GM21360 (cell line): ENCODE measurements around the gene SLC25A43.
"Not testable (repeated sequence)": the region's sequence is repeated elsewhere in the genome, so short reads cannot be mapped to it uniquely, and the experiment has no call there.

ENCODE experiments used
- ATAC-seq: cut with Tn5 transposase; IDR thresholded peaks from one replicate; pipeline ENCODE4 v1.9.1; 2021; ENCODE audit warnings: mild to moderate bottlenecking, moderate library complexity; ENCODE audit not compliant: unreplicated experiment

SLC25A43 gene

DNA sequence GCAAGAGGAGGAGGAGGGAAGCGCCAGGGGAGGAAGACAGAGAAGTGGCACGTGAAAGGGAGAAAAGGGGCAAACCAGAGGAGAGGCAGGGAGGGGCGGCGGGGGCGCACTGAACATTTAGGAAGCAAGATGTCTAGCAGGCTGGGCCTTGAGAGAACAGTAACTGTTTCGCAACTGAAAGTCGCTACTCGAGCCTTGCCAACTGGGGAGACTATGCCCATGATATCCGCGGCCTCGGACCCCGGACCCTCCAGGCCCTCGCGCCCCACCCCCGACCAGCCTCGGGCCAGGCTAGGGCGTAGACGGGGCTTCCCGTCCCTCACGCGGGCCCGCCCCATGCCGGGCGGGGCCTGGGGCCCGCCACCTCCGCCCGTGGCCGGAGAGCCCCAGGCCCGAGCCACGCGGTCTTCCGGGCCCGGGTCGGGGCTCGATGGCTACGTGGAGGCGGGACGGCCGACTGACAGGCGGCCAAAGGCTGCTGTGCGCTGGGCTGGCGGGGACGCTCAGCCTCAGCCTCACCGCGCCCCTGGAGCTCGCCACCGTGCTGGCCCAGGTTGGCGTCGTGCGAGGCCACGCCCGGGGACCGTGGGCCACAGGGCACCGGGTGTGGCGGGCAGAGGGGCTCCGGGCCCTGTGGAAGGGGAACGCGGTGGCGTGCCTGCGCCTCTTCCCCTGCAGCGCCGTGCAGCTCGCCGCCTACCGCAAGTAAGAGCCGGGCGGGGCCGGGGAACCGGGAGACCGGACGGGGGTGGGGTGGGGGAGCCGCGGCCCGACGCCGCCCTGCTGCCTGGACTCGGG is at the start of gene SLC25A43:
Gene SLC25A43, plus strand, starts transcription at position 363 of the 798 bp plus-strand sequence. Its CDS starts 68 bp downstream, at position 431.
- peak; percentile 81 for ATAC-seq

DNA sequence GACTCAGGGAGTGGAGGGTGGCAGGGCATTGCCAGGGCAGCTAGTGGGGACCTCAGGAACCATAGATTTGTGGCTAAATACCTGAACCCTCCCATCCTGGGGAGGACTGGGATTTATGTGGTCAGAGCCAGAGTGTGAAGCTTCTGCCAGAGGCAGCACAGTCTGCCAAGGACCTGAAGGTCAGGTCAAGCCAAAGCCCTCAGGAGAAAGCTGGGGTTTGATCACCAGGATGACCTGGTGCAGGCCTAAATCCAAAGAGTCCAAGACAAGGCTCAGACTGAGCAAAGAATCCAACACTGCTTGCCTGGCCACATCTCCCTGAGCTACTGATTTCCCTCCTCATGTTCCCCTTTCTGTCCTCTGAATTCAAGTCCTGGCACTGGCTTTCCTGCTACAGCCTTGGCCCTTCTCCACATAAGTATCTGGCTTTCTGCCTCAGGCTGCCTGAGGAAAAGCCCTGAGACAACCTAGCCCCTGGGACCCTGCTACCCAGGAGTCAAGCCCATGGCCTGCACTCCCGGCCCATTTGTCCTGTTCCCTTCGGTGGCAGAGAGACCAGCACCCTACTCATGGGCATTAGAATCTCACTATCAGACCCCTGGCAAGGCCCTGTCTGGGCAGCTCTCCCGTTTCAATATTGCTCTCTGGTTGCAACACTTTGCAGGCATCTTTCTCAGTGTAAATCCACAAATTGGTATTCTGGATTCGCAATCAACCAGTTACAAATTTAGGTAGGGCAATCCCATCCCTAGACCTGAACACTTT is 39.3 kb upstream of the SLC25A43 start:
- no peak for ATAC-seq

DNA sequence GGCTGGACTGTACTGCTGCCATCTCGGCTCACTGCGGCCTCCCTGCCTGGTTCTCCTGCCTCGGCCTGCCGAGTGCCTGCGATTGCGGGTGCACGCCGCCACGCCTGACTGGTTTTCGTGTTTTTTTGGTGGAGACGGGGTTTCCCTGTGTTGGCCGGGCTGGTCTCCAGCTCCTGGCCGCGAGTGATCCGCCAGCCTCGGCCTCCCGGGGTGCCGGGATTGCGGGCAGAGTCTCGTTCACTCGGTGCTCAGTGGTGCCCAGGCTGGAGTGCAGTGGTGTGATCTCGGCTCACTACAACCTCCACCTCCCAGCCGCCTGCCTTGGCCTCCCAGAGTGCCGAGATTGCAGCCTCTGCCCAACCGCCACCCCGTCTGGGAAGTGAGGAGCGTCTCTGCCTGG is 37.7 kb upstream of the SLC25A43 start:
- not testable (repeated sequence) for ATAC-seq

DNA sequence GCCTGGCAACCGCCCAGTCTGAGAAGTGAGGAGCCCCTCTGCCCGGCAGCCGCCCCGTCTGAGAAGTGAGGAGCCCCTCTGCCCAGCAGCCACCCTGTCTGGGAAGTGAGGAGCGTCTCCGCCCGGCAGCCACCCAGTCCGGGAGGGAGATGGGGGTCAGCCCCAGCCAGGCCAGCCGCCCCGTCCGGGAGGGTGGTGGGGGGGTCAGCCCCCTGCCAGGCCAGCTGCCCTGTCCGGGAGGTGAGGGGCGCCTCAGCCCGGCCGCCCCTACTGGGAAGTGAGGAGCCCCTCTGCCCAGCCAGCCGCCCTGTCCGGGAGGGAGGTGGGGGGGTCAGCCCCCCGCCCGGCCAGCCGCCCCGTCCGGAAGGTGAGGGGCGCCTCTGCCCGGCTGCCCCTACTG is 37.1 kb upstream of the SLC25A43 start:
- ATAC-seq = not testable (repeated sequence)

DNA sequence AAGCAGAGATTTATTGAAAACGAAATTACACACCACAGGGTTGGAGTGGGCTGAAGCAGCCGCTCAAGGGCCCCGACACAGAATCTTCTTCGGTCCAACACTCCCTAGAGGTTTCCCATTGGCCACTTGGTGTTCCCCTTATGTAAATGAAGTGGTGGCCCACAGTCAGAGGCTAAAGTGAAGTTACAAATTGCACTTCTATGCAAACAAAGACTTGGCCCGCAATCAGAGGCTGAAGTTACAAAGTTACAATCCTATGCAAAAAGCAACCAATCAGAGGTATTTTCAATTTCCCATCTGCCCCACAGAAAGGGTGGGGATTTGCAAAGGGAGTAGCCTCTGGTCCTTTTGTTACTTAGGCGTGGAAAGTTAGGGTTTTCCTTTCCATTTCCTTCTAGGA is 35.7 kb upstream of the SLC25A43 start:
- ATAC-seq = no peak

DNA sequence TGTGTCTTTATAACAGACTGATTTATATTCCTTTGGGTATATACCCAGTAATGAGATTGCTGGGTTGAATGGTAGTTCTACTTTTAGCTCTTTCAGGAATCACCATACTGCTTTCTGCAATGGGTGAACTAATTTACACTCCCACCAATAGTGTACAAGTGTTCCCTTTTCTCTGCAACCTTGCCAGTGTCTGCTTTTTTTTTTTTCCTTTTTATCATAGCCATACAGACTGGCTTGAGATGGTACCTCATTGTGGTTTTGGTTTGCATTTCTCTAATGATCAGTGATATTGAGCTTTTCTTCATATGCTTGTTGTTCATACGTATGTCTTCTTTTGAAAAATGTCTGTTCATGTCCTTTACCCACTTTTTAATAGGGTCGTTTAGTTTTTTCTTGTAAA is 27.3 kb upstream of the SLC25A43 start:
- ATAC-seq = not testable (repeated sequence)

DNA sequence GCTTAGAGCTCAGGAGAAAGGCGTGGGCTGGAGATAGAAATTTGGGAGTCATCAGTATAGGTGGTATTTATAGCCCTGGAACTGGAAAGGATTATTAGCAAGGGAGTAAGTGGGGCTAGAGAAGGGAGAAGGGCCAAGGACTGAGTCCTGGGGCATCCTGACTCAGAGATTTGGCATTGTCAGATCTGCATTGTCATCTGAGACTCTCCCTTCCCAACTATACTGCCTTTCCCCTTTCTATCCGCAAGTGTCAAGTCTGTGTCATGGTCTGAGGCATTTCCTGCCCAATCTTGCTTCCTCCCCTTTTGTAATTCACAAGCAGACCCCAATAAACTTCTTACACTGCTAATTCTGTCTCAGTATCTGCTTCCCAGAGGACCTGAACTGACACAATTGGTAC is 24.4 kb upstream of the SLC25A43 start:
- no peak for ATAC-seq

DNA sequence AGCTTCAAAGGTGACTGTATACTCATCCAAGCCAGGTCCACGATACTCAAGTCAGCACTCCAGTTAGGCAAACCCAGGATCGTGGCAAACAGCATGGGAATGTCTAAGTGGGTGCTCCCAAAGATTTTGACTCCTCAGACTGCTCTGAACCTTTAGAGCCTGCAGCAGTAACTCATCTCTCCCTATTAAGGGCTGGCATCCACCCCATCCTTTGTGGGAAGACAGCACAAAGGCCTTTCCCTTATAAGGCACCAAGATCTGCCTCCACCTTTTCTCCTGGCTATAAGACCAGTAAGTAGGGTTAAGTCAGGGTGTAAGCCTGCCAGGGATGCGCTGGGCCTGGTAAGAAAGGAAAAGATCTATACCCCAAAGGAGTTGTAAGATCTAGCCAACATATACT is 23.6 kb upstream of the SLC25A43 start:
- ATAC-seq = no peak

DNA sequence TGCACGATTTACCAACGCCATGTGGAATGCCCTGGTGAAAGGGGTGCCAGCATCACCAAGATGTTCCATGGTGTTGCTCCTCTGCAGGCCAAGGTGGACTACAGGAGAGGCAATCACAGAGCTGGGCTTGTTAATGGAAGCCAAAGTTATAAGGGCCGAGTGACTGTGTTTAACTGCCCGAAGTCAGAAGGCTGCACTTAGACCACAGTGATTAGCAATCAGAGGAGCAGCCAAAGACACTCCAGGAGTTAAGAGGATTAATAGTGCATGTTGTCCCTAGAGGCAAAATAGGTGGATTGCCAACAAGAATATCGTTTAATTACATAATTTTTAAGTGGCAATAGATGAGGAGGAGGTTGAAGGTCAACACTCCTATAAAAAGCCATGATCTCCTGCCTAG is 22.8 kb upstream of the SLC25A43 start:
- ATAC-seq = no peak

DNA sequence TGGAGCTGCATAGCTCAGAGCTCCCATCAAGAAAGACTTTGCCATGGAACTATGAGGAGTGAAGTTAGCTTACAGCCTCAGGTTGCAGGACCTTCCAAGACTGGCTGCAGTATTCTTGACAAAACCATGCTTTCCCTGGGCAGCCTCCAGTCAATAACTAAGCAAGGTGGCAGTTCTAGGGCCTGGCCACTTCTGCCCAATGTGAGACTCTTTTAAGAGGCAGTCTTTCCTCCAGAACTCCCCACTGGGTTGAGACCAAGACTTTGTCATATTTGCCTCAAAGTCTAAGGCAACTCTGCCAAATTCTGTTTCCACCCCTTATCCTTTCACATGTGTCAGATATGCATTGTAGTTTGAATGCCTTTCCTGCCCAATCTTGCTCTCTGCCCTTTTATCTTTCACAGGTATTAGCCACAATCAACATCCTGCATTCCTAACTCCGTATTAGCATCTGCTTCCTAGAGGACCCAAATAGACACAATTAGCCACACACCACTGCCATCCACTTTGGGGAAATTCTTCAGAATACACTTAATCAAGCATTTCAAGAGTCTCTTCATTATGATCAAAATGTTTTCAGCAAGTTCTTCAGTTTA is 17.7 kb upstream of the SLC25A43 start:
- no peak for ATAC-seq

DNA sequence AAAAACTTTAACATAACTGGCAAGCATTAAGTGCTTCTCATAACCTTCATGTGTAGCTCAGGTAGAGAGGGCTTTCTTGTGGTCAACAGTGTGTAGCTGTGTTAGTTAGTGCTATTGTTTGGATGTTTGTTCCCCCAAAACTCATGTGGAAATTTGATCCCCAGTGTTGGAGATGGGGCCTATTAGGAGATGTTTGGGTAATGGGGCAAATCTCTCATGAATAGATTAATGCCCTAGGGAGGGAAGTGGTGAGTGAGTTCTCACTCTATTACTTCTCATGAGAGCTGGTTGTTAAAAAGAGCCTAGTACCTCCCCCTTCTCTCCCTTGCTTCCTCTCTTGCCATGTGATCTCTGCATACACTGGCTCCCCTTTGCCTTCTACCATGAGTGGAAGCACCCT is 16.5 kb upstream of the SLC25A43 start:
- no peak for ATAC-seq

DNA sequence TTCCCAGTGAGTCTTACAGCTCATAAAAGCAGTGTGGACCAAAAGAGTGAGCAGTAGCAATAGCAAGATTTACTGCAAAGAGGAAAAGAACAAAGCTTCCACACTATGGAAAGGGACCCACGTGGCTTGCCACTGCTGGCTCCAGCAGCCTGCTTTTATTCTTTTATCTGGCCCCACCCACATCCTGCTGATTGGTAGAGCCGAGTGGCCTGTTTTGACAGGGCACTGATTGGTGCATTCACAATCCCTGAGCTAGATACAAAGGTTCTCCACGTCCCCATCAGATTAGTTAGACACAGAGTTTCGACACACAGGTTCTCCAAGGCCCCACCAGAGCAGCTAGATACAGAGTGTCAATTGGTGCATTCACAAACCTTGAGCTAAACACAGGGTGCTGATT is 12.5 kb upstream of the SLC25A43 start:
- not testable (repeated sequence) for ATAC-seq

DNA sequence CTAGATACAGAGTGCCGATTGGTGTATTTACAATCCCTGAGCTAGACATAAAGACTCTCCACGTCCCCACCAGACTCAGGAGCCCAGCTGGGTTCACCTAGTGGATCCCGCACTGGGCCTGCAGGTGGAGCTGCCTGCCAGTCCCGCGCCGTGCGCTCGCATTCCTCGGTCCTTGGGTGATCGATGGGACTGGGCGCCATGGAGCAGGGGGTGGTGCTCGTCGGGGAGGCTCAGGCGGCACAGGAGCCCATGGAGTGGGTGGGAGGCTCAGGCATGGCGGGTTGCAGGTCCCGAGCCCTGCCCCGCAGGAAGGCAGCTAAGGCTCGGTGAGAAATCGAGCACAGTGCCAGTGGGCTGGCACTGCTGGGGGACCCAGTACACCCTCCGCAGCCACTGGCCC is 11.7 kb upstream of the SLC25A43 start:
- not testable (repeated sequence) for ATAC-seq

DNA sequence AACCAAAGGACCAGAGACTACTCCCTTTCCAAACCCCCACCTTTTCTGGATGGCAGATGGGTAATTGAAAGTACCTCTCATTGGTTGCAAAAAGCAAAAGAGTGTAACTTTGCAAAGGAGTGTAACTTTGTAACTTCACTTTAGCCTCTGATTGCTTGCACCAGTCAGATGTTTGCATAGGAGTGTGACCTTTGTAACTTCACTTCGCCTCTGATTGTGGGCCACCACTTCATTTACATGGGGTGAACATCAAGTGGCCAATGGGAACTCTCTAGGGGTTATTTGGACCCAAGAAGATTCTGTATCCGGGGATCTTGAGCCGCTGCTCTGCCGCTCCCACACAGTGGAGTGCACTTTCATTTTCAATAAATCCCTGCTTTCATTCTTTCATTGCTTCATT is 9.9 kb upstream of the SLC25A43 start:
- no peak for ATAC-seq

DNA sequence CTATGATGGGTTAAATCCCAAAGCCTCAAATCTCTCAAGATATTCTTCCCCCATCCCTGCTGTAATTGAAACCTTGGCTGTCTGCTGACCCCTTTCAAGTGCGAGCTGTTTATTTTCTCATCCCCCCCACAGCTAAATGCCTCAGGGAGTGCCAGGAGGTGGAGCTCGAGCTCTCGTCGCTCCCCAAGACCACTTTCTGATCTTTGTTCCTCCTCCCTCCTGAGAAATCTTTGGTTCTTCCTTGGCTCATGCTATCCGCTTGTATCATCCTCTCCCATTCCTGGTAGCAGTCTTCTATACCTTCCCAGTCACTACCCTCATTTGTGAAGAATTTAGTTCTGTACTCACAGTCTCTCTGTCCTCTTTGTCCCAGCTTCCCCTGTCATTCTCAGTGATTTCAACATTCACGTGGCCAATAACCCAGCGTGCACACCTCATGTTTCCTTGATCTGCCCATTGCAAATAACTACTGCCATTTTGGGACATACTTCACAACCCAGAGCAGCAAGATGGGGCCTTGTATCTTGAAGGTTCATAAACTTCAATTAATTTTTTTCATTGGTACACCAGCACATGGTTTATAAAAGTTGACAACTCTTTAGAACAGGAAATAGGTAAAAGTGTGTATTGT is 9.2 kb upstream of the SLC25A43 start:
- no peak for ATAC-seq

DNA sequence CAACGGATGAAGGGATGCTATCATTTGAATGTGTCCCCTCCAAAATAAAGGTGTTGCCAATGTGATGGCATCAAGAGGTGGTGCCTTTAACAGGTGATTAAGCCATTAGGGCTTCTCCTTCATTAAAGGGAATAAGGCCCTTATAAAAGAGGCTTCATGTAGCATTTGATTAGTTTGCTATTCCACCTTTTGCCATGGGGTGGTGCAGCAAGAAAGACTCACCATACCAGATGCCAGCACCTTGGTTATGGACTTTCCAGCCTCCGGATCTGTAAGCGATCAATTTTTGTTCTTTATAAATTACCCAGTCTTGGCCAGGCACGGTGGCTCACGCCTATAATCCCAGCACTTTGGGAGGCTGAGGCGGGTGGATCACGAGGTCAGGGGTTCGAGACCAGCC is 7.9 kb upstream of the SLC25A43 start:
- no peak for ATAC-seq

DNA sequence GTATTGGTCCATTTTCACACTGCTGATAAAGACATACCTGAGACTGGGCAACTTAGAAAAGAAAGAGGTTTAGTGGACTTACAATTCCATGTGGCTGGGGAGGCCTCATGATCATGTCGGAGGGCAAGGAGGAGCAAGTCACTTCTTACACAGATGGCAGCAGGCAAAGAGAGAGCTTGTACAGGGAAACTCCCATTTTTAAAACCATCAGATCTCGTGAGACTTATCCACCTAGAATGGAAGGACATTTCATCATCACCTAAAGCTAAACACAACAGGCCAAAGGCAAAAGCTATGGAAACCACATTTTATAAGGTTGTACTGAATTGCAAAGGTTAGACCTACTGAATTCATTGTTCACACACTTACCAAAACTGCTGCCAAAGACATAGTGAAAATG is 6.0 kb upstream of the SLC25A43 start:
- no peak for ATAC-seq

DNA sequence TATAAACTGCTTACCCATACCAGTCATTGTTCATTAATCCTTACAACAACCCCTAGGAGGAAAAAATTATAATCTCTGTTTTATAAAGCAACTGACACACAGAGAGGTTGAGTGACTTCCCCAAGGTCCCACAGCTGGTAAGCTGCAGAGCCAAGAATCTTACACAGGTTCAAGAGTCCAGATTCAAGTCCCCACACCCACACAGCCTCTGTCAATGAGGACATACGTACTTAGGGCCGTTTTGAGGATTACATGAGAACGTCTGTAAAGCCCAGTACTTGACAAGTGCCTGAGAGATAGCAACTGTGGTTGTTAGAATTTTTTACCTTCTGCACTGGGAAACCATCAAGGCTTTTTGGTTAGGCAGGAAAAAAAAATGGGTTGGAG is 556 bp upstream of the SLC25A43 start:
- no peak for ATAC-seq

DNA sequence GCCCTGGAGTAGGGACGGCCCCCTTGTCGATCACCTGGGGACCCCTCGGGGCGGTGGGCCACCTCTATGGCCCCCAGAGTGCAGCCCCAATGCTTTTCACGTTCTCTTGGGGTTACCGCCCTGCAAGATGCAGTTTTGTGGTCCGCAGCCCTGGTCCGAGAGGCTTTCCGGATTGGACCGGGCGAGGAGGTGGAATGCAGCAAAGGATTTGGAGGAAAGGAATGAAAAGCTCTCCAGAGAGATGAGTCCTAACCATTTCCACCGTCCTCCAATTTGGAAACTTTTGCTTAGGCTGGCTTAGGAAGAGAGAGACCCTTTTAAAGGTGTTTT is 601 bp downstream of the SLC25A43 start:
- peak; percentile 11 for ATAC-seq

DNA sequence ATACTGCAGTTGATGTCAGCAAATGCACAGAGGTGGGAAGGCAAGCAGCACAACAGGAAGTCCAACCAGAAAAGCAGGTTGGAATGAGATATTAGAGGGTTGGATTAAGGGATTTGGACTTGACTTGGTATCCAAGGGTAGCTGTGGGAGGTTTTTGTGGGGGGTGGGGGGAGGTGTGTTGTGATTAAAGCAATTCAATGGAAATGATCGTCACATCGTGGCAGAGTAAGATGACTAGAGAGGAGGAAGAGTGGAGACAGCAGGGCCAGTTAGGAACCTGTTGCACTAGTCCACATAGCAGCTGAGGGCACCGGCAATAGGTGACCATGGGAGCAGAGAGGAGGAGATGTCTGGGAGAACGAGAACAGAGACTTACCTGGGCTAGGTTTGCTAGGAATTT is 2.4 kb downstream of the SLC25A43 start:
- no peak for ATAC-seq

DNA sequence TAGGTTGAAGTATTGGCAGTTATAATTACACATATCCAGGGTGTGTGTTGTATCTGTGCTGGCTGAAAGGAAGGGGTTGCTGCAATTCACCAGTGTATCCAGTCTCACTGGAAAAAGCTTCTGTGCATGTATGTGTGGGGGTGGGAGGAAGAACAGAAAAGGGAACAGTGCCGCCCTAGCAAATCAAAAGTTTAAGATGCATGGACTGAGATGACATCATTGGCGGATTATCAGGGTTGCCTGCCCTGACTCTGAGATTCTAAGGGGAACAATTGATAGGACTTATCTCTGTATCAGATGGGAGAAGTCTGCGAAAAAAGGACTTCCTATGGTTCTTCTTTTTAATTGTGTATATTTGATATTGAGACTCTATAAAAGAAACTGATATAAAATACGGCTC is 3.5 kb downstream of the SLC25A43 start:
- ATAC-seq = no peak

DNA sequence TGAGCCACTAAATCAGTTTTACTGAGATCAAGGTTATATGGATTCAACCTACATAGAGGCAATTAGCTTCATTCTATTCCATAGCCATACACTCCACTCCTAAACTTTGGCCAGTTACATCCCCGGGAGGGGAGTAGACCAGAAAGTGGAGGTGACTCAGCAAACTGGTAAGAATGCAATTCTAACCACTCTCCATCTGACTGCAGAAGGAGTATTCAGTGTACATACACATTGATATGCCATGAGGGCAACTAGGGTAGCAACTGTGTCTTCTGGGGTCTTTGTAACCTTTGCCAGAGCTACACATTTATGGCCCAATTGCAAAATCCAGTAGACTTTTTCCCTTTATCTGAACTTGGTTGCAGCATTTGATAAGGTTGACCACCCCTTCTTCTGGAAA is 7.6 kb downstream of the SLC25A43 start:
- no peak for ATAC-seq
